HepG2 (cell line): ENCODE results near the gene PTH2. TPM values are rescaled to one million over a fixed set of nuclear protein-coding genes. Genes with fewer than 3 reads are reported as not detected.
A peak's percentile ranks its signal among the peaks of the same experiment; 100 is the strongest.

Source experiments
- AHDC1 ChIP-seq: sonication (generic); formaldehyde crosslinking; IDR thresholded peaks from 2 replicates; pipeline ENCODE4 v1.5.1; 2020; ENCODE audit warnings: mild to moderate bottlenecking, missing genetic modification reagents, borderline replicate concordance
- HNRNPK ChIP-seq: fragments of 200-400 bp; formaldehyde crosslinking; IDR thresholded peaks from 2 replicates; pipeline ENCODE4 v1.6.1; 2018; ENCODE audit warnings: low read length, low read depth, moderate library complexity, mild to moderate bottlenecking; ENCODE audit not compliant: poor library complexity, severe bottlenecking
- HNRNPL ChIP-seq: fragments of 200-400 bp; formaldehyde crosslinking; IDR thresholded peaks from 2 replicates; pipeline ENCODE4 v1.6.1; 2017; ENCODE audit warnings: mild to moderate bottlenecking, low read depth, low read length
- MZF1 ChIP-seq: sonication (generic); formaldehyde crosslinking; IDR thresholded peaks from 2 replicates; pipeline ENCODE4 v1.8.1; 2023; ENCODE audit warnings: mild to moderate bottlenecking, missing genetic modification reagents, borderline replicate concordance
- PRDM15 ChIP-seq: sonication (generic); formaldehyde crosslinking; IDR thresholded peaks from 2 replicates; pipeline ENCODE4 v1.4.0; 2020; ENCODE audit warnings: missing genetic modification reagents
- RBM22 ChIP-seq: fragments of 200-400 bp; formaldehyde crosslinking; optimal IDR thresholded peaks from 2 replicates; pipeline ENCODE3; 2017; ENCODE audit warnings: mild to moderate bottlenecking, low read length, moderate library complexity
- SNAPC2 ChIP-seq: sonication (generic); formaldehyde crosslinking; IDR thresholded peaks from 2 replicates; pipeline ENCODE4 v1.8.1; 2022; ENCODE audit warnings: mild to moderate bottlenecking, missing genetic modification reagents
- SSRP1 ChIP-seq: IDR thresholded peaks from 2 replicates; pipeline ENCODE4 v1.6.1; 2016; ENCODE audit warnings: control low read depth
- ZNF17 ChIP-seq: sonication (generic); formaldehyde crosslinking; IDR thresholded peaks from 2 replicates; pipeline ENCODE4 v1.5.0; 2020; ENCODE audit warnings: mild to moderate bottlenecking, missing genetic modification reagents
- ZNF646 ChIP-seq: sonication (generic); formaldehyde crosslinking; IDR thresholded peaks from 2 replicates; pipeline ENCODE4 v1.9.0; 2021; ENCODE audit warnings: mild to moderate bottlenecking, missing genetic modification reagents
- polyA plus RNA-seq, 8 experiments: library from polyadenylated mRNA; depleted of rRNA in 3 of 8; stranded (reverse) in 7 of 8; unstranded in 1 of 8; fragments of >200 nt; fragmentation: Illumina TruSeq in 4 of 8; extraction: Trizol in 4 of 8; gene quantifications; 2 replicates each; pipeline versions ENCODE4 v1.2.1 to v1.2.3, GENCODE V29; 2011 to 2016; ENCODE audit warnings: low read depth in 4 of 8, missing spikeins in 1 of 8, mixed read lengths in 1 of 8; ENCODE audit not compliant: insufficient read depth in 1 of 8
- total RNA-seq, 5 experiments: library from RNA; depleted of rRNA; stranded (reverse); fragments of >200 nt; fragmentation: Illumina TruSeq; extraction: Trizol; gene quantifications; 2 replicates each; pipeline ENCODE4 v1.2.3, GENCODE V29; 2016; ENCODE audit warnings: low read depth in 1 of 5
- TF ChIP-seq, protein P1 (sequence below): sonication (generic); formaldehyde crosslinking; IDR thresholded peaks from 2 replicates; pipeline ENCODE4 v1.4.0; 2020; ENCODE audit warnings: mild to moderate bottlenecking, missing genetic modification reagents, borderline replicate concordance

PTH2 gene
- total and polyA plus RNA-seq, 2 of the 13 experiments (the other 11 are each of a cell fraction or from before 2014, with no cell fraction given) = not detected

GRCh38 chr19:49453757-49454240 is 30.6 kb upstream of the PTH2 start (continued):
- TF ChIP-seq ZNF646 = no peak
- peak; percentile 30; the same call in 1 of the 2 replicates for TF ChIP-seq AHDC1 (CRISPR knock-in tag)
- 0 out of 2 replicates have a peak, but pooled peaks have one; percentile 13 for TF ChIP-seq SNAPC2
- 0 out of 2 replicates have a peak, but pooled peaks have one; percentile 9 for TF ChIP-seq SSRP1 (CRISPR knock-in tag)
- 0 out of 2 replicates have a peak, but pooled peaks have one; percentile 16 for TF ChIP-seq PRDM15 (CRISPR knock-in tag)
- no peak for TF ChIP-seq MZF1 (CRISPR knock-in tag)
- peak; percentile 87 for TF ChIP-seq RBM22
- TF ChIP-seq ZNF17 = no peak
- TF ChIP-seq HNRNPK = peak; percentile 33
- TF ChIP-seq HNRNPL = no peak
- TF ChIP-seq, protein P1, sequence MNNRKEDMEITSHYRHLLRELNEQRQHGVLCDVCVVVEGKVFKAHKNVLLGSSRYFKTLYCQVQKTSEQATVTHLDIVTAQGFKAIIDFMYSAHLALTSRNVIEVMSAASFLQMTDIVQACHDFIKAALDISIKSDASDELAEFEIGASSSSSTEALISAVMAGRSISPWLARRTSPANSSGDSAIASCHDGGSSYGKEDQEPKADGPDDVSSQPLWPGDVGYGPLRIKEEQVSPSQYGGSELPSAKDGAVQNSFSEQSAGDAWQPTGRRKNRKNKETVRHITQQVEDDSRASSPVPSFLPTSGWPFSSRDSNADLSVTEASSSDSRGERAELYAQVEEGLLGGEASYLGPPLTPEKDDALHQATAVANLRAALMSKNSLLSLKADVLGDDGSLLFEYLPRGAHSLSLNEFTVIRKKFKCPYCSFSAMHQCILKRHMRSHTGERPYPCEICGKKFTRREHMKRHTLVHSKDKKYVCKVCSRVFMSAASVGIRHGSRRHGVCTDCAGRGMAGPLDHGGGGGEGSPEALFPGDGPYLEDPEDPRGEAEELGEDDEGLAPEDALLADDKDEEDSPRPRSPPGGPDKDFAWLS (CRISPR knock-in tag) = no peak
